HG02970 (cell line): ENCODE data around the gene TNRC6B.
"Not testable (repeated sequence)": the region's sequence is repeated elsewhere in the genome, so short reads cannot be mapped to it uniquely, and the experiment has no call there.

Experiments used
- ATAC-seq: cut with Tn5 transposase; IDR thresholded peaks from one replicate; pipeline ENCODE4 v1.9.1; 2021; ENCODE audit warnings: mild to moderate bottlenecking, moderate library complexity, moderate number of reproducible peaks; ENCODE audit not compliant: unreplicated experiment, low FRiP score

TNRC6B gene

DNA sequence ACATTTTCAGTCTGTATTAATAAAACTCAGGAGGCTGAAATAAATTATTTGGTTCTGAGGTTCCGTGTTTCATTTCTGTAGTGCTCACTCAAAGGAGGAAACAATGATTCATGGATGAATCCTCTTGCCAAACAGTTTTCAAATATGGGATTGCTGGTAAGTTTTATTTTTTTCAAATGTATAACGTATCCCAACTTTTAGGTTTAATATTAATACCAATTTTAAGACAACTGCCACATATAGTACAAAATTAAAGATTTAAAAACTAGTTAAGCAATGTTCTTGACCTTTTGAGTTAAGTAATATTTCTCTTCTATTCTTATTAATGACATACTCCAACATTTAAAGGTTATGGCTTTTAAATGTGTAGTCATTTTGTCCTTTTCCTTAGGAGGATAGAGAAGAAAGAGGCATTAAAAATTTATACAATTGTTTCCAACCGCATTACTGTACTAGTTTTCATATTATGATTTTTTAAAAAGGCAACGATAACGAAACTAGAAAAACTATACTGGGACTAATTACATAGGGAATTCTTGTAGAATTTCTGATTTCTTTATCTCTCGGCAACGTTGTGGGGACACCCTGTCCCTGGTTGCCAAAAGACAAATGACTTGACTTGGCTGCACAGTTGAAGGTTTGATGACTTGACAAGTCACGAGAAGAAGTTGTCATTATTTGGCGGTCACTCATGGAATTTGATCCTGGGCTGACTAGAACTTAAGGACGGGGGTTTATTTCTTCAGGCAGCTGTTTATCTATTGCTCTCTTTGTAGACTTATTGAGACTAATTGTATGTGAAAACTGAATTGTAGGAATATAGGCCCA is 99.5 kb downstream of the TNRC6B start:
- no peak for ATAC-seq

DNA sequence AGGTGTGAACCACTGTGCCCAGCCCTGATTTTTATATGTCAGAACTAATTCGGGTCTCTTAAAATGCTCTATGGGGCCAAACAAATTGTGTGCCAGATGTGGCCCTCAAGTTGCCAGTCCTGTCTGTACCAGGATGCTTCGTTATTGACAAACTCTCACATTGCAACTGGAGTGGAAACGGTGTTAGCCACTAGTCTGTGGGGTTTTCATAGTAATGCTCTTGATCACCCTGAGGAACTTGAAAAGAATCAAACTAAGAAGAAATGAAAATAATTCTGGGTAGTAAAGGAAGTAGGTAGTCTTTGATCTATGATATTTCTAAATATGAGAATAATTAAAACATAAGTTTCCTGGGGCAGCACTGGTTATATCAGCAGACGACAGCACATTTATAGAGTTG is 101.3 kb downstream of the TNRC6B start:
- ATAC-seq, result no peak

DNA sequence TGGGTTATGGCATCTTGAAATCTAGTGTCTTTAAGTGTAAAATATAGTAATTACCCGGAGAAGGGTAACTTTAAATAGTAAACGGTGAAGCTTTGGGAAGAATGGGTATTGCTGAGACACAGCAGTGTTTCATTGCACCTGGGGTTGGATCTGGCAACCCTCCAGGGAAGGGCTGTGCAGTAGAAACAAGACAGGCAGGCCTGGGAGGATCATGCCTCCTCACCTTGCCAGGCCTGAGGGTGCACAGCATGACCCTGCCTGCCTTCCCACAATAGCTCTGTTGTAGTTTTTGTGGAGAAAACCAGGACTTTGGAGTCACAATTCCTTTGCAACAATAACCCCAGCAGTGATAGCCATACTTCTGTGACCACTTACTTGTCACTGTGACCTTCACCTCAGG is 104.0 kb downstream of the TNRC6B start:
- ATAC-seq, result no peak

DNA sequence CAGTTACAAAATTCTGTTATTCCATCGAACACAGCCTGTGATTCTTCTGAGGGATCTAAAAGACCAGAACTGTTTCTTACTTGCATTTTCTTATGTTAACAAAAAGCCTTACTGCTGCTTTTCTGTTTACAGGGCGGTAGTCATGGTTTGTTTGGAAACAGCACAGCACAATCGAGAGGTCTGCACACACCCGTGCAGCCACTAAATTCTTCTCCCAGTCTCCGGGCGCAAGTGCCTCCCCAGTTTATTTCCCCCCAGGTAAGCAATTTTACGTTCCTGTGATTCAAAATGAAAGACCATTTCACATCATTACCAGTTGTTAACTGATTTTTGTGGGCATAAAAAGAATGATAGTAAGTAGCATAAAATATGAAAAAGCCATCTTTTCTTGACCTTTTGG is 107.8 kb downstream of the TNRC6B start:
- no peak for ATAC-seq

DNA sequence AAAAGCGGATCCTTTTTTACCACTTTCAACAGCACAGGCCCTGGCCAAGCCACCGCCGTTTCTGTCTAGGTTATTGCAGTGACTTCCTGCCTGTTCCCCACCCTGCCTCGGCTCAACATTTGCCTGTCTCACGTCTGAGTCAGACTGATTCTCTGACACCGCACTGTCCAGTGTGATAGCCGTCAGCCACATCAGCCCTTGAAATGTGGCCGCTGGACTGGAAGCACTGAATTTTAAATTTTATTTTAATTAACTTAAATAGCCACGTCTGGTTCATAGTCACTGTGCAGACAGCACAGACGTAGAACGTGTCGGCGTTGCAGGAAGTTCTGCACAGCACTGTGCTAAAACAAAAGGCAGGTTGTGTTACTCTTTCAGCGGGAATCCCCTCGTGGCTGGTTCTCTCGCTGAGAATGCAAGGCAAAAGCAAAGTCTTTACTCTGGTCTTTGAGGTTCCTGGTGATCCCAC is 112.3 kb downstream of the TNRC6B start:
- ATAC-seq, result no peak

DNA sequence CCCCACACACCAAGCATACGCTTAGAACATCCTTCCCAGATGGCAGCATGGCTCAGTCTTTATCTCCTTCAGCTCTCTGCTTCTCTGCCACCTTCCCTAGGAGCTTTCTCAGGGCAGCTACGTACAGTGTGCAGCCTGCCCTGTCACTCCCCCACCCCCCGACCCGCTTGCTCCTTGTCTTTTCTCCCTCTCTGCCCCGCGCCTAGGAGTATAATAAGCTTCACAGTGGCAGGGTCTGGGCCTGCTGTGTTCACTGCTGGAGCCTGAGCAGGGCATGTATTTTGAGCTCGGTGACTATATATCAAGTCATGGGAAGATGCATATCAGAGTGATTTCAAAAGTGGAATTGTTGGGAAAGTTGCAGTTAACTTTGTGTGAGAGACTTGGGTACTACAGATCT is 112.8 kb downstream of the TNRC6B start:
- no peak for ATAC-seq

DNA sequence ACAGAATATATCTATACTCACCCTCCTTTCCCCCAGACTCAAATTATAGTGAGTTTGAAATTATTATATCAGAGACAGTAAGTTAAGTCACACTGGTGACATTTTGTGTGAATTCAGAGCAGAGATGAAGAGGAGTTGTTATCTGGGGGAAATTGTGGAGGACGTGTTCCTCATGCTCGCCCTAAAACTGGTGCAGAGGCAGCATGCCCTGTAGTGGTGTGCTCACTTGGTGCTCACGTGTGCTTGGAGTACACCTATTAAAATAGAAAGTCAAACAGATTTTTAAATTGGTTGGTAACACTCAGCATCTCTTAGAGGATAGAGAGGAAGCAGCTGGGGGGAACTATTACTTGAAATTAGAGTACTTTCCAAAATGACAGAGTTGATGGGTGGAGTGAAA is 117.0 kb downstream of the TNRC6B start:
- ATAC-seq, result no peak

DNA sequence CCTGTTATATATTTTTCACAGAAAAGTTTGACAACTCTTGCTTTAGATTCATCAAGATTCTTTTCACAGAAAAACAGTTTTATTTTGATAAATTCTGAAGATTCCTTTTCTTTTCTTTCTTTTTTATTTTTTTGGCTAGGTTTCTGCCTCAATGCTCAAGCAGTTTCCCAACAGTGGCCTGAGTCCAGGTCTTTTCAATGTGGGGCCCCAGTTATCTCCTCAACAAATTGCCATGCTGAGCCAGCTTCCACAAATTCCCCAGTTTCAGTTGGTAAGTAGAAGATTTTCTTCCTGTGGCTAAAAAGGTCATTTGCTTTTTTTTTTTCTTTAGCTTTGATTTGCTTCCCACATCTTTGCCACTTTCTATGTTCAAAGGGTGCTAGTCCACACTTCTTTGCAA is 122.6 kb downstream of the TNRC6B start:
- no peak for ATAC-seq

DNA sequence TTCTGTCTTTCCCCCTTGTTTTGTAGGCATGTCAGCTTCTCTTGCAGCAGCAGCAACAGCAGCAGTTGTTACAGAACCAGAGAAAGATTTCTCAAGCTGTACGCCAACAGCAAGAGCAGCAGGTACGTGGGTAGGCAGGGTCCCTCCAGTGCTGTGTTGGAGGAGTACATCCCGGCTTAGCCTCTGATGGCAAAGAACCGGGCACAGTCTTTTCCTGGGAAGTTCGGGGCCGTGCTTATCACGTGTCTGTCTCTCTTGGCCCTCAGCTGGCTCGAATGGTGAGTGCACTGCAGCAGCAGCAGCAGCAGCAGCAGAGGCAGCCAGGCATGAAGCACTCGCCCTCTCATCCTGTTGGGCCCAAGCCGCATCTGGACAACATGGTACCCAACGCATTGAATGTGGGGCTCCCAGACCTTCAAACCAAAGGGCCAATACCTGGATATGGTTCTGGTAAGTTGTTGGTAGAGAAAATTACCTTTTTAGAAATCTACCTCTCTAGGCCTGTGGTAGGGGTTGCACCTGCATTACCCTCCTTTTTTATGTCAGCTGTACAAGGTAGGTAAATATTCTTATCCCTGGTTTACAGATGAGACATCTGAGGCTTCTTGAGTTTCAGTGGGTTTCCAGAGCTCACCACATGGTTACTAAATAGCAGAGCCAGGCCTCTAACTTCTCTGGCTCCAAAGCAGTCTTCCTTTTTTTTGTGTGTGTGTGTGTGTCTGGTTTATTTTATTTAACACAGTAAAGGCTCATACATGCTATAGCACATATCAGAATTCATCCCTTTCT is 123.4 kb downstream of the TNRC6B start:
- ATAC-seq, result no peak

DNA sequence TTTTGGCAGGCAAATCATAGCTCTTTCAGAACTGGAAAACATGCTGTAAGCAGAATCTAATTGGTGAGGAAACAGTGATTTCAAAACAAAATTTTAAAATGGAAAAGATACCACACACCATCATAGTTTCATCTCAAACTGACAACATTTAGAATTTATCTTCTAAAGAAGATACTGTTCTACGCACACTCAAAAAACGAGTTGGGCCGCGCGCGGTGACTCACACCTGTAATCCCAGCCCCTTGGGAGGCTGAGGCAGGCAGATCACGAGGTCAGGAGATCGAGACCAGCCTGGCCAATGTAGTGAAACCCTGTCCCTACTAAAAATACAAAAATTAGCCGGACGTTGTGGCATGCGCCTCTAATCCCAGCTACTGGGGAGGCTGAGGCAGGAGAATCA is 124.4 kb downstream of the TNRC6B start:
- no peak for ATAC-seq

DNA sequence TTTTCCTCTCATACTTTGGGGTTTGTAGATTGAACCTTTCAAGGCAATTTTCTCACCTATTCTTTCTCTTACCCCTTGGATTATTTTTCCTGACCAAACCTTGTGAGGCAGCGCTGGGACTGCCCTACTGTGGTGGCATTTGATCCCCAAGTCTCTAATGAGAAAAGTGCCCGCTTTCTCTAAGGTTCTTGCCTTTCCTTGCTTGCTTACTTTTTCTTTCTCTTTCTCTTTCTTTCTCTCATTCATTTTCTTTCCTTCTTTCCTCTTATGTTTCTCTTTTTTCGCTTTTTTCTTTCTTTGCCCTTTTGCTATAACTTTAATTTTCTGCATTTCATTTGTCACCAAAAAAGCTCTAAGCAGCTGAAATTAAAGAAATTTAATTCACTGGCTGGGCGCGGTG is 127.9 kb downstream of the TNRC6B start:
- ATAC-seq, result no peak

DNA sequence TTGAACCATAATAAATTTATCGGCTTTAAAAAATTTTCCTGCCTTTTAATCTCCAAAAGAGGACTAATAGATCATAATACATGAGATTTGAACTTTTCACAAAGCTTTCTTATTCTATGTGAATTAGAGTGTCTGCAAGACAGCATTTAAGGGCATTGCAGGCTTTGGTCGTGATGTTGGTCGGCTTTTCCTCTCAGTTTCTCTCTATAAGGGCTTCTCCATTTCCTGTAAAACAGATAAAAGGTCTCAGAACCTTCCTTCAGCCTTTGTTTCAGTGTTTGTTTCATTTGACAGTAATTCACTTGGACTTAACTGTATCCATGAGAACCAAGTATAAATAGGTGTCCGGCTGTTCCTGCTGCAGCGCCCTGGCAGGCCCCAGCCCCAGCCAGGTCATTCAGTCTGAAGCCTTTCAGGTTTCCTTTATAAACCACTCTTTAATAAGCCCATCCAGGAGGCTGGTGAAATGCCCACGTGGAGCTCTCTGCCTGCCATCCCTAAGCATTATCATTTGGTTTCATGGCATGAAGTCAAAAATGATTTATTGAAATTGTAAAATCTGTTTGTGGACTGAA is 131.4 kb downstream of the TNRC6B start:
- ATAC-seq, result no peak

DNA sequence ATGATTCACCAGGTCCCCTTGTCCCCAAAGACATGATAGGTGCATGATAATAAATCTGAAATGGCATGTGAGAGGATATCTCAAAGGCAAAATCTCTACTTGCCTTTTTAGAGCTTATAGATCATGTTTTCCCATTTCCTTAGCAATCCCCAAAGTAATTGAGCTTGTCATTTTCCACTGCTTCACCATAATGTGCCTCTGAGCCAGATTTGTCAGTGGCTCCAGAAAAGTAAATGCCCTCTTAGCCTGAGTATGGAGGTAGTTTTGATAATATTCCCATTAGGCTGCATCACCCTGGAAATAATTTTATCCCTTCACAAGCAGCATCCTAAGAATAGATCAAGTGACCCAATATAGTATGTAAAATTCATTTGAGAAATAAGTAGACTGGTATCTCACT is 131.9 kb downstream of the TNRC6B start:
- no peak for ATAC-seq

DNA sequence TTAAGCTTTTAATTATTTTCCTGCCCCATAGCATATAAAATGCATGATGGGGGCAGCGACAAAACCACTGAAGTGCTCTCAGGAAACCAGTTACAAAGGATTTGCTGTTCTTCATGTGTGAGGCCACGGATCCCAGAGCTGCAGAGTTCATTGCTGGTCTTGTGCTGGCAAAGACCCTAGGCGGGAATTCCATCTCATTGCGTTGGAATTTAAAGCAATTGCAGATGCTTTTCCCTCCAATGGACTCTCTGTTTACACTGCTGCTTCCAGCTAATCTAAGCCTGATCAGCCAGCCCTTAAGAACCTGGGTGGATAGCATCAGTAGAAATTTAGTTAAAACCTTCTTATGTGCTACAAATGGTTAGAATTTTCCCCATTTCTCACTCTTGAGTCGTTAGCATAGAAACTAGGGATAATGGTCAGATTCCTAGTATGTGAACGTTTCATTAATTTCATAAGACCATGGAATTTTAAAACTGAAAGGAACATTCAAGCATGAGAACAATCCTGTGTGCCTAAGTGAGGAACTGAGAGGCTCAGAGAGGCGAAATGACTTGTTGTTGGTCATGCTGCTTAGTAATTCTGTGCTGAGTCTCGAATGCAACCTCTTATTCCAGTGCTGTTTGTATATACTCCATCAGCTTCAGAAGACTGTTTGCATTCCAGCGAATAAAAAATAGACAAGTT is 132.5 kb downstream of the TNRC6B start:
- ATAC-seq, result no peak

DNA sequence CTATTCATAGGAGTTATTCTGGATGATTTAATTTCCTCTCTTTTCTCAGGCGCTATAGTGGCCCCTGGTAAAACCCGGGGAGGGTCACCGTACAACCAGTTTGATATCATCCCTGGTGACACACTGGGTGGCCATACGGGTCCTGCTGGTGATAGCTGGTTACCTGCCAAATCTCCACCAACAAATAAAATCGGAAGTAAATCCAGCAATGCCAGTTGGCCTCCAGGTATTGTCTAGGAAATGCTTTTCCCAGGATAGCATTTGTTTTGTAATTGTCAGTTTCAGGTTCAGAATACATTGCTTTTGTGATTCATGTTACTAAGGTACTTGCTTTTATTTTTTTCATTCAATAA is 133.0 kb downstream of the TNRC6B start:
- ATAC-seq, result no peak

DNA sequence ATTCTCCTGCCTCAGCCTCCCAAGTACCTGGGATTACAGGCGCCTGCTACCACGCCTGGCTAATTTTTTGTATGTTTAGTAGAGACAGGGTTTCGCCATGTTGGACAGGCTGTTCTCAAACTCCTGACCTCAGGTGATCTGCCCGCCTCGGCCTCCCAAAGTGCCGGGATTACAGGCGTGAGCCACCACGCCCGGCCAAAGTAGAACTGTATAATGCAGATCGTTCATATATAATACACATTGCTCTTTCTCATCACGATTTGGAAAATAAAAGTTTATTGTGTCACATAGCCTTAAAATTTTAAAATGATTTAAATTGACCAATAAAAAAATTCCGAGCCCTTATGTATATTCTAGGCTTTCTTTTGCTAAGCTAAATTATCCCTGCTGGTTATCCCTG is 133.9 kb downstream of the TNRC6B start:
- not testable (repeated sequence) for ATAC-seq

DNA sequence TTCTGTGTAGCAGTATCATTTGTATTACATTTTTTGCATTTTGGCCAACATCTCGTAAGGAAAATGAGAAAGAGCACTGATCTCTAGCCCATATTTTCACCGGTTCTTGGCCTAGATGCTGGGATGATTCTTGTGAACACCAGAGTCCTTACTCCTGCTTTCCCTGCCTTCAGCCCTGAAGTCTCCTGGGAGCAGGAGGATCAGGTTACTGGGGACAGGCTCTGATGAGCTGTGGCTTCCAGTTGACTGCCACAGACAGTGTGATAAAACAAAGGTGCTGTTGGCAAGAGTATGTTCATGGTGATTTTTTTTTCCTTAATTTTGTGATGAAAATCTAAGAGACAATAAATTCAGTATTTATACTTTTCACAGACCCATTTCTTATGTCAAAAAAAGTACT is 134.3 kb downstream of the TNRC6B start:
- ATAC-seq, result no peak

DNA sequence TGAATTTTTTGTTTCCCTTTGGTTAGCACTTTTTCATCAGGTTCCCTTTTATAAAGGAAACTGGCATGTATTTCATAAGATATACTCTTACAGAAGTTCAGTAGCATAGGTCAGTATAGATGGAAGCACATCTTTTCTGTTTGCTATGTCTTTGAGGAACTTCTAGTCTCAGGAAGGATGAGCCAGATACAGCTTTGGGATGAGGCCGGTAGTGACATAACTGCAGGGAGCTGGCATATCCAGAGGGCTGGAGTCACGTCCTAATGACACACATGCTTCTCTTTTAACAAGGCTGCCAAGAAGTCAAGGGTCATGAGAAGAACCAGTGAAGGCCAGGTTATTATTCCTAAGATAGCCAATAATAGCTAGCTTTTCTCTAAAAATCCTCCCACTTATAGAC is 135.3 kb downstream of the TNRC6B start:
- no peak for ATAC-seq

DNA sequence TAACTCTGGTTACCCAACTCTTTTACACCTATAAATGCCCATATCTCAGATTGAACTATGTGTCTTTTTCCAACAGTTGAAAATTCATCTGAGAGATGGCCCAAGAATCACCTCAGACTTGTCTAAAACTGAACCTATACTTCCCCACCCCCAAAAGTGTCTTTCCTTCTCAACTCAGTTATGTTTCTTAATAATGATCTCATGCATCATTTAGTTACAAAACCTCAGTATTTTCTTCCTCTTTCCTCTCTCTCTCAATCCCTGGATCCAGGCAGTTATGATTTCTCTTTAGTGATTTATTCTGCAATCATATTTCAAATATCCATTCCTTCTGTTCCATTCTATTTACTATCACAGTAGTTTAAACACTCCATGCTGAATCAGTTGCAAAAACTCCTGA is 136.3 kb downstream of the TNRC6B start:
- ATAC-seq, result no peak

DNA sequence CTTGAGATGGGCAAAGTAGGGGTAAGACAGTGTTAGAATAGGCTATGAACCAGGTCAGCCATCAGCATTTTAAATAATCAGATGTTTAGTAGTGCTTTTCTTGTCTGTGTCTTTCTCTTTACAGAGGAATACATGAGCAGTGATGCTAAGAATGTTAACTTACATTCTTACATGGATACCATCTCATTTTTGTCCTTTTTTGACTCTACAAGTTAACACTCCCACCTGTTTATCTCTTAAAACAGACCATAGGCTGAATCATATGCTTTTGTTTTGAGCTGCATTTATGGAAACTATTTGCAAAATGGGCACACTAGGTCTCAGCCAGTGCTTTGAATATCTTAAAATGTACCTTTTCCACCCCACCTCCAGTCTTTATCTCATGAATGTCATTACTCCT is 143.0 kb downstream of the TNRC6B start:
- no peak for ATAC-seq

DNA sequence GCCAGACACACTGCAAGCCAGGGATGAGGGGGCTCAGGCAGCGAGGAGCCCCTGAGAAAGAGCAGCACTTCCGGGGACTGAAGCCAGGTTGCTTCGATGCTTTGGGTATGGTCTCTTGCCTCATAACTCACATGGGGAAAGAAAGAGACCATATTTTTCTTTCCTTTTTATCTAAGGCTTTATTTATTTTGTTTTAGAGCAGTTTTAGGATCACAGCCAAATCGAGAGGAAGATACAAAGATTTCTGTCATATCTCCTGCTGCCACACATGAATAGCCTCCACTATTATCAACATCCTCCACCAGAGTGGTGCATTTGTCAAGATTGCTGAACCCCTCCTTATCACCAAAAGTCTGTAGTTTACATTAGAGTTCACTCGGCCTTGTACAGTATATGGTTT is 144.3 kb downstream of the TNRC6B start:
- ATAC-seq, result no peak
